MV-4-11 (cell line): ENCODE results near the gene TBX10.
A peak's percentile ranks its signal among the peaks of the same experiment; 100 is the strongest.
"Not testable (repeated sequence)": the region's sequence is repeated elsewhere in the genome, so short reads cannot be mapped to it uniquely, and the experiment has no call there.

Experiments used
- DNase-seq: peaks from one replicate; lab custom pipeline; 2025; lab: John Stamatoyannopoulos, UW

Gene TBX10

GRCh38 chr11:67631411-67631810 is 8.2 kb downstream of the TBX10 start:
- DNase-seq: no peak

GRCh38 chr11:67630943-67631331 is 8.6 kb downstream of the TBX10 start:
- no peak for DNase-seq

GRCh38 chr11:67630228-67630942 is 9.2 kb downstream of the TBX10 start:
- peak; percentile 95 for DNase-seq

GRCh38 chr11:67629386-67630227 is 10.0 kb downstream of the TBX10 start, which contains the start of gene NUDT8:
TSS of gene NUDT8 (minus strand) at chr11:67629937. CDS start at chr11:67629911, 26 bp downstream.
- DNase-seq: peak; percentile 80

GRCh38 chr11:67628710-67629385 is 10.7 kb downstream of the TBX10 start:
- DNase-seq: no peak

GRCh38 chr11:67627812-67628624 is 11.5 kb downstream of the TBX10 start:
- DNase-seq: no peak

- no peak for DNase-seq
Measured at GRCh38 chr11:67627441-67627811, 12.1 kb downstream of the TBX10 start.

- no peak for DNase-seq
Measured at GRCh38 chr11:67626970-67627369, 12.6 kb downstream of the TBX10 start.

GRCh38 chr11:67626131-67626833 is 13.3 kb downstream of the TBX10 start:
- DNase-seq: not testable (repeated sequence)

GRCh38 chr11:67623795-67624194 is 15.8 kb downstream of the TBX10 start:
- DNase-seq: peak; percentile 52

GRCh38 chr11:67622905-67623304 is 16.7 kb downstream of the TBX10 start:
- not testable (repeated sequence) for DNase-seq

- DNase-seq: not testable (repeated sequence)
Measured at GRCh38 chr11:67621928-67622327, 17.6 kb downstream of the TBX10 start.

GRCh38 chr11:67620621-67621020 is 18.9 kb downstream of the TBX10 start:
- DNase-seq: not testable (repeated sequence)

GRCh38 chr11:67619683-67620618 is 19.6 kb downstream of the TBX10 start:
- DNase-seq: not testable (repeated sequence)

- not testable (repeated sequence) for DNase-seq
Measured at GRCh38 chr11:67618901-67619659, 20.5 kb downstream of the TBX10 start.

GRCh38 chr11:67617243-67617953 is 22.2 kb downstream of the TBX10 start:
- DNase-seq: no peak

GRCh38 chr11:67616431-67617242 is 22.9 kb downstream of the TBX10 start:
- DNase-seq: no peak
